DMS 273 (cell line): ENCODE data around the gene ITIH6.
"Not testable (repeated sequence)": the region's sequence is repeated elsewhere in the genome, so short reads cannot be mapped to it uniquely, and the experiment has no call there.

Experiments used
- DNase-seq: peaks from one replicate; lab custom pipeline; 2025; ENCODE audit not compliant: unreplicated experiment; lab: John Stamatoyannopoulos, UW

ITIH6 gene

GRCh38 chrX:54807524-54808108, 9.6 kb upstream of the ITIH6 start, which contains the start of gene MAGED2:
TSS of gene MAGED2 (plus strand) at chrX:54807745. CDS start at chrX:54809332, 1,587 bp downstream.
- peak; percentile 69 for DNase-seq

GRCh38 chrX:54799046-54799445, 991 bp upstream of the ITIH6 start:
- DNase-seq, result no peak

- no peak for DNase-seq
Measured at GRCh38 chrX:54794795-54795194, 3.3 kb downstream of the ITIH6 start.

GRCh38 chrX:54794028-54794427, 4.0 kb downstream of the ITIH6 start:
- DNase-seq, result no peak

GRCh38 chrX:54789405-54789804, 8.7 kb downstream of the ITIH6 start:
- not testable (repeated sequence) for DNase-seq

- no peak for DNase-seq
Measured at GRCh38 chrX:54788446-54788845, 9.6 kb downstream of the ITIH6 start.

- peak; percentile 34 for DNase-seq
Measured at GRCh38 chrX:54786967-54787366, 11.1 kb downstream of the ITIH6 start.

- peak; percentile 46 for DNase-seq
Measured at GRCh38 chrX:54785901-54786300, 12.2 kb downstream of the ITIH6 start.

- no peak for DNase-seq
Measured at GRCh38 chrX:54776987-54777672, 20.9 kb downstream of the ITIH6 start.

- no peak for DNase-seq
Measured at GRCh38 chrX:54776061-54776460, 22.0 kb downstream of the ITIH6 start.

- peak; percentile 88 for DNase-seq
Measured at GRCh38 chrX:54774391-54775094, 23.5 kb downstream of the ITIH6 start.

GRCh38 chrX:54758114-54759055, 39.7 kb downstream of the ITIH6 start:
- DNase-seq, result peak; percentile 5

GRCh38 chrX:54754854-54755253, 43.2 kb downstream of the ITIH6 start:
- DNase-seq, result no peak

- no peak for DNase-seq
Measured at GRCh38 chrX:54748626-54749025, 49.4 kb downstream of the ITIH6 start.

- DNase-seq, result no peak
Measured at GRCh38 chrX:54747733-54748393, 50.2 kb downstream of the ITIH6 start.

GRCh38 chrX:54746928-54747327, 51.1 kb downstream of the ITIH6 start:
- no peak for DNase-seq

- no peak for DNase-seq
Measured at GRCh38 chrX:54745676-54746075, 52.4 kb downstream of the ITIH6 start.

GRCh38 chrX:54738567-54738966, 59.5 kb downstream of the ITIH6 start:
- not testable (repeated sequence) for DNase-seq

- DNase-seq, result not testable (repeated sequence)
Measured at GRCh38 chrX:54736298-54736942, 61.6 kb downstream of the ITIH6 start.

GRCh38 chrX:54721424-54721823, 76.6 kb downstream of the ITIH6 start:
- no peak for DNase-seq
